GM12892 (cell line): ENCODE results near the gene NTF4.
"Not testable (repeated sequence)": the region's sequence is repeated elsewhere in the genome, so short reads cannot be mapped to it uniquely, and the experiment has no call there.

Experiments used
- DNase-seq: peaks from one replicate; pipeline ENCODE4 v3.0.0; 2011; ENCODE audit not compliant: insufficient read length
- FAIRE-seq: peaks from 2 replicates; lab custom pipeline; 2011; peaks lifted over from hg19 to GRCh38; lab: Jason Lieb, UNC
- POLR2A ChIP-seq: IDR thresholded peaks from 2 replicates; pipeline ENCODE4 v1.6.1; 2011; ENCODE audit warnings: low read depth, low read length, control low read depth
- POLR2AphosphoS5 ChIP-seq: IDR thresholded peaks from 2 replicates; pipeline ENCODE4 v1.6.1; 2011; ENCODE audit warnings: low read depth, low read length, control low read depth
- TAF1 ChIP-seq: IDR thresholded peaks from 2 replicates; pipeline ENCODE4 v1.6.1; 2011; ENCODE audit warnings: low read depth, mild to moderate bottlenecking, control low read depth, low read length, borderline replicate concordance

The NTF4 gene

GRCh38 chr19:49064029-49064629 is 489 bp downstream of the NTF4 start:
- FAIRE-seq: no peak
- TF ChIP-seq POLR2A (no peak), POLR2AphosphoS5 (no peak), TAF1 (no peak)
- no peak for DNase-seq

- FAIRE-seq: no peak
- no peak for DNase-seq
- no peak for TF ChIP-seq POLR2A
- TF ChIP-seq POLR2AphosphoS5: no peak
- no peak for TF ChIP-seq TAF1
These were observed 3.2 kb downstream of the NTF4 start for GRCh38 chr19:49061445-49061844.

- DNase-seq (no peak), FAIRE-seq (no peak)
- TF ChIP-seq POLR2A (no peak), TAF1 (no peak), POLR2AphosphoS5 (no peak)
These were observed 3.6 kb downstream of the NTF4 start for GRCh38 chr19:49061000-49061399.

GRCh38 chr19:49059053-49059452 is 5.6 kb downstream of the NTF4 start:
- no peak for FAIRE-seq
- DNase-seq: no peak
- TF ChIP-seq POLR2A: no peak
- no peak for TF ChIP-seq POLR2AphosphoS5
- no peak for TF ChIP-seq TAF1

GRCh38 chr19:49058562-49058961 is 6.1 kb downstream of the NTF4 start:
- FAIRE-seq (no peak), DNase-seq (no peak)
- TF ChIP-seq POLR2A: no peak
- TF ChIP-seq POLR2AphosphoS5: no peak
- no peak for TF ChIP-seq TAF1

GRCh38 chr19:49057636-49058234 is 6.9 kb downstream of the NTF4 start, which contains the start of gene CGB7:
Gene CGB7, minus strand, starts transcription at chr19:49057749. Its CDS starts 2,374 bp downstream, at chr19:49055375.
- FAIRE-seq: no peak
- no peak for DNase-seq
- no peak for TF ChIP-seq TAF1
- no peak for TF ChIP-seq POLR2AphosphoS5
- no peak for TF ChIP-seq POLR2A

- FAIRE-seq, DNase-seq: not testable (repeated sequence)
These were observed 7.6 kb downstream of the NTF4 start for GRCh38 chr19:49056902-49057596.

- DNase-seq: peak; percentile 84
- peak; percentile 70 for FAIRE-seq
- TF ChIP-seq POLR2AphosphoS5 (no peak), POLR2A (no peak), TAF1 (no peak)
These were observed 8.3 kb downstream of the NTF4 start for GRCh38 chr19:49056101-49056901.

- not testable (repeated sequence) for DNase-seq, FAIRE-seq
These were observed 14.1 kb downstream of the NTF4 start for GRCh38 chr19:49050376-49051033.

GRCh38 chr19:49049834-49050233 is 14.8 kb downstream of the NTF4 start:
- not testable (repeated sequence) for DNase-seq, FAIRE-seq

- not testable (repeated sequence) for DNase-seq, FAIRE-seq
These were observed 15.6 kb downstream of the NTF4 start, which contains the start of gene CGB8 for GRCh38 chr19:49049011-49049410. Gene CGB8, minus strand, starts transcription at chr19:49049111. Its CDS starts 372 bp downstream, at chr19:49048739.

- FAIRE-seq: not testable (repeated sequence)
These were observed 21.1 kb downstream of the NTF4 start, which contains the start of gene CGB5 for GRCh38 chr19:49043548-49043947. Gene CGB5, plus strand, starts transcription at chr19:49043848. Its CDS starts 362 bp downstream, at chr19:49044210.

GRCh38 chr19:49042666-49043065 is 22.0 kb downstream of the NTF4 start:
- DNase-seq, FAIRE-seq: not testable (repeated sequence)

More at GRCh38 chr19:49043548-49043947, 21.1 kb downstream of the NTF4 start, which contains the start of gene CGB5:
- DNase-seq: not testable (repeated sequence)
